ENCODE results near the gene GPC5.

The GPC5 gene

DNA sequence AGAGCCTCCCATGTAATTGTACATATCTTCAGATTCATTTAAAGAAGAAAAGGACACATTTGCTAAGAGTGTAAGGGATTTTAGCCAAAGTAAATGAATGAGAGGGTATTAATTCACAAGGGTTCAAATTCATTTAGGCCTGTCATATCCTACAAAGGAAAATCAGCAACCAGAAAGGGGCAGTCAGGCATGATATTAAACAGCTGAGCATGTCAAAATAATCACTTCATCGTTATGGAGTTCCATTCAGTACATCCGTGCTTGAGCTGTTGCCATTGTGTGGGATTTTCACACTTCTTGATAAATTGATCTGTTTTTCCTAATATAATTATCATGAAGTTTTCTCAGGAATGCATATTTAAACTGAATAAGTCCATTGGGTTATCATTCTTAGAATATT lies 567.1 kb downstream of the GPC5 start:
- no peak for DNase-seq (ENCODE audit: low read depth in 2 of 2)

GRCh38 chr13:91978571-91978970 lies 580.1 kb downstream of the GPC5 start:
- DNase-seq (ENCODE audit: low read depth in 2 of 2): no peak

GRCh38 chr13:91986761-91987483 lies 588.5 kb downstream of the GPC5 start:
- DNase-seq (ENCODE audit: low read depth in 2 of 2): no peak

GRCh38 chr13:91988331-91988730 lies 589.9 kb downstream of the GPC5 start:
- DNase-seq (ENCODE audit: low read depth in 2 of 2): no peak

GRCh38 chr13:92012787-92013186 lies 614.4 kb downstream of the GPC5 start:
- no peak for DNase-seq (ENCODE audit: low read depth in 2 of 2)

DNA sequence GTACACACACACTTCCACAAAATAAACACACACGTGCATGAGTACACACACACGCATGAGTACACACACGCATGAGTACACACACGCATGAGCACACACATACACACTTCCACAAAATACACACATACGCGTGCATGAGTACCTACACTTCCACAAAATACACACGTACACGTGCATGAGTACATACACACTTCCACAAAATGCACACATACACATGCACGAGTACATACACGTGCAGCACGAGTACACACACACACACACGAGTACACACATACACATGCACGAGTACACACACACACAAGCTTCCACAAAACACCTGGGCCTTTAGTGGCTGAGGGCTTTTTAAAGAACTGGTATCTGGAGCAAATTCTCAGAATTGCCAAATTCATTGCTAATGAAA lies 619.3 kb downstream of the GPC5 start:
- DNase-seq (ENCODE audit: low read depth in 2 of 2): no peak

GRCh38 chr13:92028695-92029094 lies 630.3 kb downstream of the GPC5 start:
- no peak for DNase-seq (ENCODE audit: low read depth in 2 of 2)

- no peak for DNase-seq (ENCODE audit: low read depth in 2 of 2)
Observed at GRCh38 chr13:92029641-92030040, 631.2 kb downstream of the GPC5 start.

GRCh38 chr13:92038905-92039304 lies 640.5 kb downstream of the GPC5 start:
- no peak for DNase-seq (ENCODE audit: low read depth in 2 of 2)

GRCh38 chr13:92042522-92042921 lies 644.1 kb downstream of the GPC5 start:
- no peak for DNase-seq (ENCODE audit: low read depth in 2 of 2)

- DNase-seq (ENCODE audit: low read depth in 2 of 2): no peak
Observed at GRCh38 chr13:92044351-92044750, 645.9 kb downstream of the GPC5 start.

GRCh38 chr13:92054389-92054788 lies 656.0 kb downstream of the GPC5 start:
- no peak for DNase-seq (ENCODE audit: low read depth in 2 of 2)

DNA sequence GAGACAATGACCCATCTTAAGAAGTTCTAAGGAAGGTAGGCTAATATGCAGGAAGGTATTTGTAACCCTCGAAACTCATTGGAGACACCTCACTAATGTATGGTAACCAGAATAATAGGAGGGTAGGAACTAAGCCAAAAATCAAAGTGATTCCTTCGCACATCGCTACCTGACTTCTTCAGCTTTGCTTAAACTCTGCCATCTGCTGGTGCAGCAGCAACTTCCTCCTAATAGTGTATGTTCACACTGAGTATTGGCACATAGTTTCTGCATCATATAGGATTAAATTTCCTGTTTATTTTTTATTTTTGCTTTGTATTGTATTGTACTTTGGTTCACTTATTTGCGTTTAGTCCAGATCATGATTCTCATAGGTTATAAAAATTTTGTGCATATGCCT lies 676.2 kb downstream of the GPC5 start:
- DNase-seq (ENCODE audit: low read depth in 2 of 2): no peak

GRCh38 chr13:92097337-92097903 lies 699.0 kb downstream of the GPC5 start:
- DNase-seq (ENCODE audit: low read depth in 2 of 2): no peak

GRCh38 chr13:92101801-92102200 lies 703.4 kb downstream of the GPC5 start:
- no peak for DNase-seq (ENCODE audit: low read depth in 2 of 2)

DNA sequence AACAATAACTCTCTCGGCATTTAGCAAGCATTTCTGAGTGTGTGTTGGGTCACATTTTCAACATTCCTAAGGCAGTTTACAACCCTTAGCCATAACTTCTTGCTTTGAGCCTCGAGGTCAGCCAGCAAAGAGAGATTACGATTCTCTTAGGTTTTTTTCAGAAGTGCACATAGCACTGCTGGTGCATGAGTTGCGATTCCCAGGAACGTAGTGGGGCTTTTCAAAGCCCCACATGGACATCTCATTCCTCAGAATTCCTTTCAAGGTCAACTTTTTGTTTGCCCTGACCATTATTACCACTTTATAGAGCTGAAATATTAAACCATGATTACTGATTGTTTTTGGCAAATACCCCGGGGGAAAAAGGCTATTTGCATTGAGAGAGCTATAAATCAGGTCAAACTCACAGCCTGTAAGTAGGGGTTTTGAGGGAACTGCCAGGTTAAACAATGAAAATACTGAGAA lies 705.3 kb downstream of the GPC5 start:
- no peak for DNase-seq (ENCODE audit: low read depth in 2 of 2)

GRCh38 chr13:92122186-92122853 lies 723.9 kb downstream of the GPC5 start:
- no peak for DNase-seq (ENCODE audit: low read depth in 2 of 2)

GRCh38 chr13:92126399-92126798 lies 728.0 kb downstream of the GPC5 start:
- no peak for DNase-seq (ENCODE audit: low read depth in 2 of 2)

GRCh38 chr13:92135509-92135908 lies 737.1 kb downstream of the GPC5 start:
- DNase-seq (ENCODE audit: low read depth in 2 of 2): no peak

DNA sequence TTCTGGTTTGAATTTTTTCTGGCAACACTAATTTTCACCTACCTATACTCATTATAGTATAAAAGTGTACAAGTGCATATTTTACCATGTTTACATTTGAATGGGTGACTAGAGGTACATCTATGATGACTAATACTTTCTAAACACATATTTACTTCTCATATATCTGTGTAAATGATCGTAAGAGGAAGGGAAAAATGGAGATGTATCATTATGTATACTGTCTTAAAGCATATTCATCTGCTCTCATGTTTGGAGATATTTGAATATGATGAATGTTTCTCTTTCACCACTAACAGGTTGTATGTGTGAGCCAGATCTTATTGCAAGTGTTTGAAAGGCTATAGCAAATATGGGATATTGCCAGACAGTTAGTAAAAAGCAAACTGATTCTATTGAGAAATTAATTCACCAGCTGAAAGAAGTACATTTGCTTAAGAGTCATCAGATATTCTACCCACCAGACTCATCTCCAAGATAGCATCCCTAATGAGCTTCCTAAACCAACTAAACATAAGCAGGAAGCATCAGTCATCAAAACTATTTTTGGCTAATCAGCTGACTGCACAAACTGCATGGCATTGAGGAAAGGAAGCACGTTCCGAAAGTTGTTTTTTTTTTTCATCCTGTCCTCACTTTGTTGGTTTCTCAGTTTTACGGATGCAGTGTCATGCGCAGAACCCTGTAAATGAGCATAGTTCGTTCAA lies 738.2 kb downstream of the GPC5 start:
- no peak for DNase-seq (ENCODE audit: low read depth in 2 of 2)

DNA sequence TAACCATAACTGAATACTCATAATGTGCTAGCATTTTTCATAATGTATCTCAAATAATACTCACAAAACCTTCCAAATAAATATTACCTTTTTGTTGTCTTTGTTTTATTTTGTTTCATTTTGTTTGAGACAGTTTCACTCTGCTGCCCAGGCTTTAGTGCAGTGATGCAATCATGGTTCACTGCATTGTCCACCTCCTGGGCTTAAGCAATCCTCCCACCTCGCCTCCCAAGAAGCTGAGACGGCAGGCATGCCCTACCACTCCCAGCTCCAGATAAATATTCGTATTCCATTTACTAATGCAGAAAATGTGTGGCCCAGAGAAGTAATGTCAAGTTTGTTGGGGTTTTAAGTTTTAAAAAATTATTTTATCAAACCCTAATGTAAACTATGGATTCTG lies 739.1 kb downstream of the GPC5 start:
- no peak for DNase-seq (ENCODE audit: low read depth in 2 of 2)

GRCh38 chr13:92143766-92144165 lies 745.3 kb downstream of the GPC5 start:
- no peak for DNase-seq (ENCODE audit: low read depth in 2 of 2)

GRCh38 chr13:92150606-92151005 lies 752.2 kb downstream of the GPC5 start:
- no peak for DNase-seq (ENCODE audit: low read depth in 2 of 2)
